Caco-2 (cell line): ENCODE data around the gene OR2AG2. TPM values are rescaled to one million over a fixed set of nuclear protein-coding genes. Genes with fewer than 3 reads are reported as not detected.

ENCODE experiments used
- BruUV-seq: library from RNA; stranded (reverse); fragments of 400-500 nt; replicated peaks from 2 replicates; lab custom pipeline; 2021; lab: Mats Ljungman, UMichigan
- CTCF ChIA-PET: fragments of 300-600 bp; sonication (Branson Sonifier 250); formaldehyde crosslinking; loops from one replicate; lab custom pipeline; 2022; ENCODE audit warnings: antibody characterized with exemption; lab: Charles Lee
- POLR2A ChIA-PET: fragments of 300-600 bp; sonication (Branson Sonifier 250); formaldehyde crosslinking; loops from one replicate; lab custom pipeline; 2022; ENCODE audit warnings: antibody characterized with exemption; lab: Charles Lee
- DNase-seq, 2 experiments: peaks; one replicate each; pipeline versions ENCODE4 v3.0.0 to v3.0.0-alpha.2; 2020 to 2022
- H3K27me3 ChIP-seq: replicated peaks from 2 replicates; pipeline ENCODE4 v1.6.0; 2011; ENCODE audit warnings: low read length; ENCODE audit not compliant: control insufficient read depth, insufficient read depth
- H3K36me3 ChIP-seq: 2 replicates; pipeline ENCODE4 v1.5.1; 2011; ENCODE audit warnings: low read length; ENCODE audit not compliant: control insufficient read depth, insufficient read depth
- H3K4me1 ChIP-seq: fragments of 250-450 bp; sonication (Bioruptor Pico); 2 replicates; pipeline ENCODE4 v1.5.1; 2020; ENCODE audit warnings: mild to moderate bottlenecking
- H3K4me3 ChIP-seq: 2 replicates; pipeline ENCODE4 v1.5.1; 2011; ENCODE audit warnings: low read depth, mild to moderate bottlenecking, control low read depth, low read length
- H3K9me3 ChIP-seq: fragments of 250-450 bp; sonication (Bioruptor Pico); 2 replicates; pipeline ENCODE4 v1.5.1; 2020; ENCODE audit warnings: mild to moderate bottlenecking, moderate library complexity
- H3K27ac Mint-ChIP-seq: one replicate; pipeline ENCODE4 v1.8.0; 2022; ENCODE audit warnings: mixed read lengths; ENCODE audit not compliant: unreplicated experiment
- H3K27me3 Mint-ChIP-seq: one replicate; pipeline ENCODE4 v1.8.0; 2022; ENCODE audit warnings: mixed read lengths; ENCODE audit not compliant: insufficient read depth, unreplicated experiment
- H3K36me3 Mint-ChIP-seq: one replicate; pipeline ENCODE4 v1.8.0; 2022; ENCODE audit warnings: mild to moderate bottlenecking, mixed read lengths; ENCODE audit not compliant: insufficient read depth, unreplicated experiment
- H3K4me1 Mint-ChIP-seq: one replicate; pipeline ENCODE4 v1.8.0; 2022; ENCODE audit warnings: low read depth, mixed read lengths; ENCODE audit not compliant: unreplicated experiment
- H3K4me3 Mint-ChIP-seq: one replicate; pipeline ENCODE4 v1.8.0; 2022; ENCODE audit warnings: mild to moderate bottlenecking, moderate library complexity, mixed read lengths; ENCODE audit not compliant: unreplicated experiment
- H3K9me3 Mint-ChIP-seq: one replicate; pipeline ENCODE4 v1.8.0; 2022; ENCODE audit warnings: mixed read lengths; ENCODE audit not compliant: unreplicated experiment
- CTCF ChIP-seq, 2 experiments: fragments of 200-600 bp in 1 of 2; IDR thresholded peaks; 1 replicate in 1 of 2; 2 replicates in 1 of 2; pipeline versions ENCODE4 v1.5.1 to v1.8.0; 2011 to 2022; ENCODE audit warnings: antibody characterized with exemption in 1 of 2, control low read depth in 1 of 2, inconsistent platforms in 1 of 2, low read depth in 1 of 2, low read length in 1 of 2, mild to moderate bottlenecking in 1 of 2, moderate library complexity in 1 of 2; ENCODE audit not compliant: insufficient read depth in 1 of 2, severe bottlenecking in 1 of 2, unreplicated experiment in 1 of 2
- intact Hi-C: fragments of 100-400 bp; cut with micrococcal nuclease; formaldehyde crosslinking; loops from one replicate; pipeline ENCODE4 v1.10.0; 2022; ENCODE audit not compliant: unreplicated experiment
- total RNA-seq: library from RNA; stranded (reverse); gene quantifications from 2 replicates; pipeline ENCODE4 v1.2.3, GENCODE V29; 2022

The OR2AG2 gene
- total RNA-seq, 1 experiment from 2014 or later = not detected

- ChIA-PET CTCF (no interaction called here), POLR2A (no interaction called here)
- Mint-ChIP-seq H3K9me3 (no peaks in the 10 kb centered on the region), H3K4me1 (no peaks in the 10 kb centered on the region), H3K27me3 (peaks cover 15% of the 10 kb centered on the region), H3K36me3 (no peaks in the 10 kb centered on the region), H3K27ac (no peak overlapping the region), H3K4me3 (no peak overlapping the region)
- DNase-seq = no peak
- intact Hi-C loops = no loop called here
- Histone ChIP-seq H3K9me3 (no peaks in the 10 kb centered on the region), H3K4me3 (no peak overlapping the region), H3K4me1 (no peaks in the 10 kb centered on the region), H3K36me3 (no peaks in the 10 kb centered on the region), H3K27me3 (no peaks in the 10 kb centered on the region)
- TF ChIP-seq CTCF (IDR thresholded peaks at IDR 0.05; ENCODE audit: insufficient read depth in 1 of 2, low read depth in 1 of 2, low read length in 1 of 2, severe bottlenecking in 1 of 2, unreplicated experiment in 1 of 2) = no peak
- no TSS peak for BruUV-seq
Measured at GRCh38 chr11:6735306-6735705, 36.5 kb downstream of the OR2AG2 start.

GRCh38 chr11:6734616-6735015 lies 37.2 kb downstream of the OR2AG2 start:
- no TSS peak for BruUV-seq
- H3K4me3 Mint-ChIP-seq = no peak overlapping the region
- Histone ChIP-seq H3K9me3 (no peaks in the 10 kb centered on the region), H3K4me1 (no peaks in the 10 kb centered on the region), H3K36me3 (no peaks in the 10 kb centered on the region), H3K4me3 (no peak overlapping the region), H3K27me3 (no peaks in the 10 kb centered on the region)
- POLR2A ChIA-PET = no interaction called here
- no peak overlapping the region for H3K27ac Mint-ChIP-seq
- DNase-seq = no peak
- CTCF ChIA-PET = no interaction called here
- no peaks in the 10 kb centered on the region for H3K9me3 Mint-ChIP-seq
- TF ChIP-seq CTCF (IDR thresholded peaks at IDR 0.05; ENCODE audit: insufficient read depth in 1 of 2, low read depth in 1 of 2, low read length in 1 of 2, severe bottlenecking in 1 of 2, unreplicated experiment in 1 of 2) = no peak
- no peaks in the 10 kb centered on the region for H3K4me1 Mint-ChIP-seq
- intact Hi-C loops = no loop called here
- H3K36me3 Mint-ChIP-seq = no peaks in the 10 kb centered on the region
- H3K27me3 Mint-ChIP-seq = peaks cover 16% of the 10 kb centered on the region

- TF ChIP-seq CTCF (IDR thresholded peaks at IDR 0.05; ENCODE audit: insufficient read depth in 1 of 2, low read depth in 1 of 2, low read length in 1 of 2, severe bottlenecking in 1 of 2, unreplicated experiment in 1 of 2) = no peak
- no TSS peak for BruUV-seq
- no peak for DNase-seq
- Mint-ChIP-seq H3K36me3 (no peaks in the 10 kb centered on the region), H3K9me3 (no peaks in the 10 kb centered on the region), H3K4me1 (no peaks in the 10 kb centered on the region), H3K4me3 (no peak overlapping the region), H3K27ac (no peak overlapping the region), H3K27me3 (peaks cover 20% of the 10 kb centered on the region)
- ChIA-PET POLR2A (no interaction called here), CTCF (no interaction called here)
- H3K36me3 ChIP-seq = no peaks in the 10 kb centered on the region
- no peaks in the 10 kb centered on the region for H3K27me3 ChIP-seq
- intact Hi-C loops = no loop called here
- no peaks in the 10 kb centered on the region for H3K4me1 ChIP-seq
- no peak overlapping the region for H3K4me3 ChIP-seq
- no peaks in the 10 kb centered on the region for H3K9me3 ChIP-seq
Measured at GRCh38 chr11:6733326-6734275, 38.2 kb downstream of the OR2AG2 start.
